ENCODE results near the gene KIAA0232. TPM values are rescaled to one million over a fixed set of nuclear protein-coding genes. Genes with fewer than 3 reads are reported as not detected.

KIAA0232 gene
- total RNA-seq, 1 experiment from 2014 or later: 15.6 TPM

- no peak for DNase-seq (ENCODE audit: unreplicated experiment)
- TF ChIP-seq CTCF (IDR thresholded peaks at IDR 0.05; ENCODE audit: unreplicated experiment): no peak
- peaks cover 10% of the 10 kb centered on the region for H3K36me3 Mint-ChIP-seq (ENCODE audit: insufficient read depth, unreplicated experiment)
- no peaks in the 10 kb centered on the region for H3K27me3 Mint-ChIP-seq (ENCODE audit: insufficient read depth, unreplicated experiment)
- ChIA-PET CTCF (interaction anchor here (1.0 kb wide), 1 partner anchor 60 kb away, joined by 3 read pairs; no protein-coding TSS in a partner anchor), POLR2A (no interaction called here)
- H3K9me3 Mint-ChIP-seq (ENCODE audit: unreplicated experiment): no peaks in the 10 kb centered on the region
- peaks cover 22% of the 10 kb centered on the region for H3K4me1 Mint-ChIP-seq (ENCODE audit: insufficient read depth, unreplicated experiment)
- H3K4me3 Mint-ChIP-seq (ENCODE audit: unreplicated experiment): no peak overlapping the region
- BruUV-seq (replicated peaks): no TSS peak
- intact Hi-C loops (cut with micrococcal nuclease): no loop called here
- no peak overlapping the region for H3K27ac Mint-ChIP-seq (ENCODE audit: low read depth, unreplicated experiment)
Observed at GRCh38 chr4:6813725-6814124, 31.2 kb downstream of the KIAA0232 start.

DNA sequence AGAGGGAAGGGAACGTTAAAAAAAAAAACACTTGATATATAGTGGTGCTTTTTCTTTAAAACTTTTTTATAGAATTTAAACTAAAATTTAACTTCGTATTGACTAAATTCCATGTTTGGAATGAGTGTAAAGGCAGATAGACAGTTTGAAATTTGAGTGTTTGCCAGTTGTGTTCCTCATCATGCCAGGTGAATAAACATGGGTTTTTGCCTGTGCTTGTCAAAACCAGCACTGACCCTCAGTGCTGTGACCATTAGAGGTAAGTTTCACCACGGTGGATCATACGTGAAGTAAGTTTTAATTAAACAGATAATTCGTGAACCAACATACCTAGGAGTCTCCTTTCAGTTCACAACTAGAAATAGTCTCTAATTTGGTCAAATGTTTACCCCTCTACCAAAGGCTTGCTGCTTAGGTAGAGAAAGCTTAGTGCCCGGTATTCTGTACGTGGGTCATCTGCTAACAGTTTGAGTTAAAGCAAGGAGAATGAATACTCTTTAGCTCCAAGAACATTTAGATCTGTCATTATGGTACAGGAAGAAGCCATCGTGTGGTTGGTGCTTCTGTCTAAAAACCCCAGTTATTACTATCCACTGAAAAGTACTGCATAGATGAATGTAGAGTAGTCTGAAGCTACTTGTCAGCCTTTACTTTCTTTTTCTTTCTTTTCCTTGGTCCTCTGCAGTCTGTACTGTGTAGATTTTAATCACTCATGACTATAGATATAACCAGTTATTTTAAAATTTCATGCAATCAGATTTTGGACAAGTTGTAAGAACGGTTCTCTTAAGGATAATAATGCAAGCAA, 32.7 kb downstream of the KIAA0232 start:
- peaks cover 22% of the 10 kb centered on the region for H3K4me1 Mint-ChIP-seq (ENCODE audit: insufficient read depth, unreplicated experiment)
- peaks cover 10% of the 10 kb centered on the region for H3K36me3 Mint-ChIP-seq (ENCODE audit: insufficient read depth, unreplicated experiment)
- ChIA-PET POLR2A (interaction anchor here (0.6 to 1.7 kb wide), 3 partner anchors 12 to 151 kb away, joined by 3 to 4 read pairs (median 3); no protein-coding TSS in a partner anchor), CTCF (no interaction called here)
- no peaks in the 10 kb centered on the region for H3K27me3 Mint-ChIP-seq (ENCODE audit: insufficient read depth, unreplicated experiment)
- no peak for TF ChIP-seq CTCF (IDR thresholded peaks at IDR 0.05; ENCODE audit: unreplicated experiment)
- intact Hi-C loops (cut with micrococcal nuclease): no loop called here
- H3K27ac Mint-ChIP-seq (ENCODE audit: low read depth, unreplicated experiment): no peak overlapping the region
- no peak overlapping the region for H3K4me3 Mint-ChIP-seq (ENCODE audit: unreplicated experiment)
- DNase-seq (ENCODE audit: unreplicated experiment): no peak
- H3K9me3 Mint-ChIP-seq (ENCODE audit: unreplicated experiment): peaks cover 6% of the 10 kb centered on the region
- BruUV-seq (replicated peaks): no TSS peak

GRCh38 chr4:6819295-6819694, 36.8 kb downstream of the KIAA0232 start:
- H3K4me3 Mint-ChIP-seq (ENCODE audit: unreplicated experiment): no peak overlapping the region
- DNase-seq (ENCODE audit: unreplicated experiment): no peak
- intact Hi-C loops (cut with micrococcal nuclease): no loop called here
- H3K27me3 Mint-ChIP-seq (ENCODE audit: insufficient read depth, unreplicated experiment): no peaks in the 10 kb centered on the region
- BruUV-seq (replicated peaks): no TSS peak
- peaks cover 14% of the 10 kb centered on the region for H3K36me3 Mint-ChIP-seq (ENCODE audit: insufficient read depth, unreplicated experiment)
- H3K27ac Mint-ChIP-seq (ENCODE audit: low read depth, unreplicated experiment): no peak overlapping the region
- ChIA-PET CTCF (no interaction called here), POLR2A (no interaction called here)
- peaks cover 6% of the 10 kb centered on the region for H3K9me3 Mint-ChIP-seq (ENCODE audit: unreplicated experiment)
- TF ChIP-seq CTCF (IDR thresholded peaks at IDR 0.05; ENCODE audit: unreplicated experiment): no peak
- peaks cover 9% of the 10 kb centered on the region for H3K4me1 Mint-ChIP-seq (ENCODE audit: insufficient read depth, unreplicated experiment)

DNA sequence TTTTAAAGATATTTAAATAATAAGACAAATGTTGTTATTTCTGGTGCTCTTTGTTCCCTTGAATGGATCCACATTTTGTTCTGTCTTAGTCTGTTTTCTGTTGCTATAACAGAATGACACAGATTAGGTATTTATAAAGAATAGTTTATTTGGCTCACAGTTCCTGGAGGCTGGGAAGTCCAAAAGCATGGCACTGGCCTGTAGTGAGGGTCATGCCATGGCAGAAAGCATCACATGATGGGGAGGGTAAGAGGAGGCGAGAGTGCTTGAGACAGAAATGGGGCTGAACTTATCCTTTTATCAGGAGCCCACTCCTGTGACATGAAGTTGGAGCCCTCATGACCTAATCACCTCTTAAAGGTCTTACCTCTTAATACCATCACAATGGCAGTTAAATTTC, 38.2 kb downstream of the KIAA0232 start:
- BruUV-seq (replicated peaks): no TSS peak
- DNase-seq (ENCODE audit: unreplicated experiment): no peak
- intact Hi-C loops (cut with micrococcal nuclease): no loop called here
- POLR2A ChIA-PET: interaction anchor here (1.0 kb wide), 1 partner anchor 37 kb away, joined by 3 read pairs; no protein-coding TSS in a partner anchor
- H3K4me1 Mint-ChIP-seq (ENCODE audit: insufficient read depth, unreplicated experiment): peaks cover 5% of the 10 kb centered on the region
- H3K9me3 Mint-ChIP-seq (ENCODE audit: unreplicated experiment): peaks cover 6% of the 10 kb centered on the region
- H3K36me3 Mint-ChIP-seq (ENCODE audit: insufficient read depth, unreplicated experiment): peaks cover 18% of the 10 kb centered on the region
- no peak overlapping the region for H3K27ac Mint-ChIP-seq (ENCODE audit: low read depth, unreplicated experiment)
- no peaks in the 10 kb centered on the region for H3K27me3 Mint-ChIP-seq (ENCODE audit: insufficient read depth, unreplicated experiment)
- TF ChIP-seq CTCF (IDR thresholded peaks at IDR 0.05; ENCODE audit: unreplicated experiment): no peak
- CTCF ChIA-PET: no interaction called here
- no peak overlapping the region for H3K4me3 Mint-ChIP-seq (ENCODE audit: unreplicated experiment)
